Measurements from ENCODE around the gene TMIE. TPM values are rescaled to one million over a fixed set of nuclear protein-coding genes. Genes with fewer than 3 reads are reported as not detected.

Gene TMIE
- total RNA-seq, 1 experiment from 2014 or later = not detected

Other genes with a start within 250 kb of the TMIE start
- 0.06 TPM in 1 of 2 replicates, not detected in the other for gene LTF, start 236.5 kb upstream of the TMIE start, total RNA-seq (2014; rRNA removed)
- gene RTP3, start 203.4 kb upstream of the TMIE start, total RNA-seq (2014; rRNA removed) = not detected in 2 replicates
- 0.32 and 0.86 TPM in 2 replicates for gene LRRC2, start 135.1 kb upstream of the TMIE start, total RNA-seq (2014; rRNA removed)
- gene FAM240A, start 88.9 kb upstream of the TMIE start, total RNA-seq (2014; rRNA removed) = not detected in 2 replicates
- 0.23 and 0.96 TPM in 2 replicates for gene ALS2CL, start 7.7 kb upstream of the TMIE start, total RNA-seq (2014; rRNA removed)
- gene PRSS50, start 16.5 kb downstream of the TMIE start, total RNA-seq (2014; rRNA removed) = not detected in 2 replicates
- not detected in 2 replicates for gene MYL3, start 162.1 kb downstream of the TMIE start, total RNA-seq (2014; rRNA removed)
- 1.2 and 1.3 TPM in 2 replicates for gene PTH1R, start 176.3 kb downstream of the TMIE start, total RNA-seq (2014; rRNA removed)